ENCODE measurements around the gene MAN1C1.
"Not testable (repeated sequence)": the region's sequence is repeated elsewhere in the genome, so short reads cannot be mapped to it uniquely, and the experiment has no call there.

Gene MAN1C1

GRCh38 chr1:25699059-25699458, 82.5 kb downstream of the MAN1C1 start:
- DNase-seq, result not testable (repeated sequence)

- peak in 2 of 14 donors; percentile 25 to 36 for DNase-seq
These were observed 83.0 kb downstream of the MAN1C1 start for GRCh38 chr1:25699500-25700143.

GRCh38 chr1:25700144-25700523, 83.5 kb downstream of the MAN1C1 start:
- DNase-seq, result peak in 1 of 14 donors; percentile 64

- DNase-seq, result peak in 1 of 14 donors; percentile 30
These were observed 84.0 kb downstream of the MAN1C1 start for GRCh38 chr1:25700626-25701025.

- DNase-seq, result no peak
These were observed 84.6 kb downstream of the MAN1C1 start for GRCh38 chr1:25701030-25701785.

- DNase-seq, result no peak
These were observed 85.6 kb downstream of the MAN1C1 start for GRCh38 chr1:25702101-25702775.

GRCh38 chr1:25703041-25703440, 86.5 kb downstream of the MAN1C1 start:
- DNase-seq, result no peak

- no peak for DNase-seq
These were observed 87.2 kb downstream of the MAN1C1 start for GRCh38 chr1:25703671-25704266.

GRCh38 chr1:25704267-25704691, 87.7 kb downstream of the MAN1C1 start:
- DNase-seq, result peak in 6 of 14 donors; percentile 17 to 61 (median 28)

- DNase-seq, result no peak
These were observed 89.1 kb downstream of the MAN1C1 start for GRCh38 chr1:25705699-25706098.

GRCh38 chr1:25706146-25707089, 89.8 kb downstream of the MAN1C1 start:
- DNase-seq, result no peak

GRCh38 chr1:25707280-25708016, 90.9 kb downstream of the MAN1C1 start:
- no peak for DNase-seq

GRCh38 chr1:25710583-25711347, 94.2 kb downstream of the MAN1C1 start:
- no peak for DNase-seq

- DNase-seq, result peak in 2 of 14 donors; percentile 14 to 16
These were observed 95.1 kb downstream of the MAN1C1 start for GRCh38 chr1:25711555-25712298.

- no peak for DNase-seq
These were observed 95.8 kb downstream of the MAN1C1 start for GRCh38 chr1:25712299-25712970.

- no peak for DNase-seq
These were observed 97.4 kb downstream of the MAN1C1 start for GRCh38 chr1:25713961-25714360.

- DNase-seq, result no peak
These were observed 97.9 kb downstream of the MAN1C1 start for GRCh38 chr1:25714372-25714931.

- DNase-seq, result no peak
These were observed 99.3 kb downstream of the MAN1C1 start for GRCh38 chr1:25715888-25716287.

GRCh38 chr1:25716320-25716719, 99.7 kb downstream of the MAN1C1 start:
- DNase-seq, result no peak

Measured in C1 segment of cervical spinal cord (tissue), 14 donors.